GM23338 (cell line): ENCODE results near the gene CPLX1. TPM values are rescaled to one million over a fixed set of nuclear protein-coding genes. Genes with fewer than 3 reads are reported as not detected.

Source experiments
- ATAC-seq: fragments of 200-7000 bp; cut with Tn5 transposase; 3 replicates; pipeline ENCODE4 v1.9.1; 2020
- DNase-seq: peaks from one replicate; pipeline ENCODE4 v3.0.0-alpha.2; 2015; ENCODE audit warnings: low spot score
- H2AFZ ChIP-seq: fragments of 200-600 bp; sonication (generic); 2 replicates; pipeline ENCODE4 v1.8.0; 2016; ENCODE audit warnings: antibody characterized with exemption, mild to moderate bottlenecking, moderate library complexity
- H3F3A ChIP-seq: fragments of 200-600 bp; sonication (generic); replicated peaks from 2 replicates; pipeline ENCODE4 v1.8.0; 2017; ENCODE audit warnings: antibody characterized with exemption, mixed run types, low read depth
- H3K27ac ChIP-seq: fragments of 200-600 bp; sonication (generic); 2 replicates; pipeline ENCODE4 v1.6.1; 2016; ENCODE audit warnings: low read depth
- H3K27me3 ChIP-seq: fragments of 200-600 bp; sonication (generic); 2 replicates; pipeline ENCODE4 v1.8.0; 2016; ENCODE audit warnings: mild to moderate bottlenecking, mixed run types, moderate library complexity; ENCODE audit not compliant: insufficient read depth
- H3K36me3 ChIP-seq: fragments of 200-600 bp; sonication (generic); 2 replicates; pipeline ENCODE4 v1.8.0; 2016; ENCODE audit warnings: mild to moderate bottlenecking; ENCODE audit not compliant: insufficient read depth
- H3K4me1 ChIP-seq: fragments of 200-600 bp; sonication (generic); 2 replicates; pipeline ENCODE4 v1.8.0; 2016; ENCODE audit warnings: mild to moderate bottlenecking, moderate library complexity; ENCODE audit not compliant: insufficient read depth
- H3K4me2 ChIP-seq: fragments of 200-600 bp; sonication (generic); 2 replicates; pipeline ENCODE4 v1.7.1; 2017; ENCODE audit warnings: mixed run types
- H3K4me3 ChIP-seq: fragments of 200-600 bp; sonication (generic); 2 replicates; pipeline ENCODE4 v1.6.1; 2016; ENCODE audit warnings: mixed run types
- H3K79me2 ChIP-seq: fragments of 200-600 bp; sonication (generic); replicated peaks from 2 replicates; pipeline ENCODE4 v1.8.0; 2017; ENCODE audit warnings: mild to moderate bottlenecking; ENCODE audit not compliant: insufficient read depth
- H3K9me2 ChIP-seq: fragments of 200-600 bp; sonication (generic); 2 replicates; pipeline ENCODE4 v1.8.0; 2017; ENCODE audit not compliant: insufficient read depth
- H4K20me1 ChIP-seq: fragments of 200-600 bp; sonication (generic); replicated peaks from 2 replicates; pipeline ENCODE4 v1.8.0; 2017; ENCODE audit warnings: mild to moderate bottlenecking; ENCODE audit not compliant: insufficient read depth
- H3K27ac Mint-ChIP-seq: 2 replicates; pipeline ENCODE4 v1.8.0; 2020; ENCODE audit warnings: inconsistent platforms, mild to moderate bottlenecking, moderate library complexity, mixed read lengths
- H3K27me3 Mint-ChIP-seq: 3 replicates; pipeline ENCODE4 v1.8.0; 2022; ENCODE audit warnings: low read depth, mild to moderate bottlenecking, moderate library complexity, mixed read lengths, inconsistent platforms; ENCODE audit not compliant: insufficient read depth, poor library complexity
- H3K36me3 Mint-ChIP-seq: 3 replicates; pipeline ENCODE4 v1.8.0; 2021; ENCODE audit warnings: low read depth, mild to moderate bottlenecking, inconsistent platforms, moderate library complexity, mixed read lengths
- H3K4me1 Mint-ChIP-seq: 3 replicates; pipeline ENCODE4 v1.8.0; 2020; ENCODE audit warnings: mild to moderate bottlenecking, inconsistent platforms, mixed read lengths
- H3K4me3 Mint-ChIP-seq: 3 replicates; pipeline ENCODE4 v1.8.0; 2021; ENCODE audit warnings: moderate library complexity, mild to moderate bottlenecking, inconsistent platforms, mixed read lengths
- H3K9me3 Mint-ChIP-seq: 3 replicates; pipeline ENCODE4 v1.8.0; 2020; ENCODE audit warnings: moderate library complexity, mild to moderate bottlenecking, inconsistent platforms, mixed read lengths
- CREB1 ChIP-seq: fragments of 250-450 bp; sonication (Bioruptor Pico); IDR thresholded peaks from 2 replicates; pipeline ENCODE4 v1.5.0; 2020; ENCODE audit warnings: low read depth, mild to moderate bottlenecking, moderate library complexity
- CTCF ChIP-seq, 2 experiments: fragments of 200-600 bp in 1 of 2; sonication (generic) in 1 of 2; conservative IDR thresholded peaks; 2 replicates each; pipeline versions ENCODE4 v1.5.1 to v1.6.1; 2016 to 2017; ENCODE audit warnings: antibody characterized with exemption in 2 of 2, low read depth in 2 of 2, mild to moderate bottlenecking in 2 of 2, moderate library complexity in 1 of 2
- ETS1 ChIP-seq: IDR thresholded peaks from 2 replicates; pipeline ENCODE4 v1.6.1; 2016; ENCODE audit warnings: antibody characterized with exemption
- EZH2 ChIP-seq: fragments of 200-600 bp; sonication (generic); IDR thresholded peaks from one replicate; pipeline ENCODE4 v1.8.0; 2017; ENCODE audit warnings: antibody characterized with exemption, mild to moderate bottlenecking, low read depth; ENCODE audit not compliant: unreplicated experiment
- EZH2phosphoT487 ChIP-seq: fragments of 200-600 bp; sonication (generic); IDR thresholded peaks from one replicate; pipeline ENCODE4 v1.8.1; 2018; ENCODE audit warnings: antibody characterized with exemption; ENCODE audit not compliant: unreplicated experiment
- JUNB ChIP-seq: IDR thresholded peaks from one replicate; pipeline ENCODE4 v1.6.1; 2016; ENCODE audit warnings: antibody characterized with exemption; ENCODE audit not compliant: unreplicated experiment
- REST ChIP-seq: IDR thresholded peaks from one replicate; pipeline ENCODE4 v1.6.1; 2018; ENCODE audit warnings: antibody characterized with exemption; ENCODE audit not compliant: unreplicated experiment
- ZNF331 ChIP-seq: fragments of 250-450 bp; sonication (Bioruptor Pico); IDR thresholded peaks from 2 replicates; pipeline ENCODE4 v1.5.0; 2020; ENCODE audit warnings: low read depth, mild to moderate bottlenecking, moderate library complexity
- ZNF462 ChIP-seq: fragments of 250-450 bp; sonication (Bioruptor Pico); IDR thresholded peaks from 2 replicates; pipeline ENCODE4 v1.5.0; 2020; ENCODE audit warnings: mild to moderate bottlenecking, moderate library complexity
- polyA plus RNA-seq: library from polyadenylated mRNA; unstranded; fragments of >200 nt; fragmentation: Nextera tagmentation; extraction: Ambion mirVana; gene quantifications from 2 replicates; pipeline ENCODE4 v1.2.1, GENCODE V29; 2016
- total RNA-seq: library from RNA; depleted of rRNA; stranded (reverse); fragments of >200 nt; shearing (Covaris generic); gene quantifications from 2 replicates; pipeline ENCODE4 v1.2.3, GENCODE V29; 2014

The CPLX1 gene
- total and polyA plus RNA-seq, 2 experiments from 2014 or later, result 0.86 to 0.97 TPM

- TF ChIP-seq CTCF (conservative IDR thresholded peaks at IDR 0.05; ENCODE audit: low read depth in 2 of 2) (no peak), EZH2 (no peak), JUNB (no peak), REST (no peak), EZH2phosphoT487 (no peak), ZNF331 (CRISPR knock-in tag) (no peak)
Measured at GRCh38 chr4:858041-858481, 32.1 kb upstream of the CPLX1 start (continued).

GRCh38 chr4:857461-857860 lies 31.5 kb upstream of the CPLX1 start:
- Histone ChIP-seq H2AFZ (no peak overlapping the region), H3F3A (no peaks in the 10 kb centered on the region), H3K4me1 (no peaks in the 10 kb centered on the region), H4K20me1 (no peaks in the 10 kb centered on the region; the same call in 1 of the 2 replicates), H3K27me3 (no peaks in the 10 kb centered on the region), H3K36me3 (0 out of 2 replicates have a peak, but pooled peaks cover 5% of the 10 kb centered on the region), H3K4me2 (no peak overlapping the region), H3K79me2 (no peaks in the 10 kb centered on the region), H3K9me2 (no peaks in the 10 kb centered on the region), H3K4me3 (no peak overlapping the region), H3K27ac (no peak overlapping the region)
- ATAC-seq, result no peak
- Mint-ChIP-seq H3K36me3 (peaks cover 45% of the 10 kb centered on the region), H3K9me3 (peaks cover 3% of the 10 kb centered on the region; the same call in 1 of the 3 replicates), H3K4me1 (no peaks in the 10 kb centered on the region), H3K27me3 (peaks cover 9% of the 10 kb centered on the region), H3K27ac (no peak overlapping the region), H3K4me3 (no peak overlapping the region)
- no peak for DNase-seq
- no peak for TF ChIP-seq CREB1 (CRISPR knock-in tag)
- TF ChIP-seq ZNF462, result no peak
- TF ChIP-seq EZH2phosphoT487, result no peak
- TF ChIP-seq ZNF331 (CRISPR knock-in tag), result no peak
- TF ChIP-seq JUNB, result no peak
- no peak for TF ChIP-seq ETS1
- TF ChIP-seq CTCF (conservative IDR thresholded peaks at IDR 0.05; ENCODE audit: low read depth in 2 of 2), result no peak
